SK-N-SH treated with all-trans-retinoic acid at 6 μM for 48 hours (cell line): ENCODE data around the gene PLCE1.
"Not testable (repeated sequence)": the region's sequence is repeated elsewhere in the genome, so short reads cannot be mapped to it uniquely, and the experiment has no call there.

Experiments used
- ATAC-seq: fragments of 200-7000 bp; cut with Tn5 transposase; 3 replicates; pipeline ENCODE4 v1.9.1; 2020; ENCODE audit warnings: mild to moderate bottlenecking, moderate library complexity
- ARNTL ChIP-seq: fragments of 450-650 bp; formaldehyde crosslinking; IDR thresholded peaks from 2 replicates; pipeline ENCODE4 v1.5.0; 2020; ENCODE audit warnings: low read depth, mild to moderate bottlenecking, moderate library complexity, borderline replicate concordance
- BACH2 ChIP-seq: fragments of 250-450 bp; sonication (Bioruptor Pico); IDR thresholded peaks from 2 replicates; pipeline ENCODE4 v1.9.0; 2021; ENCODE audit warnings: mild to moderate bottlenecking, borderline replicate concordance
- CREB5 ChIP-seq: fragments of 250-450 bp; sonication (Bioruptor Pico); IDR thresholded peaks from 2 replicates; pipeline ENCODE4 v1.5.1; 2020; ENCODE audit warnings: low read depth, mild to moderate bottlenecking, moderate library complexity
- CSDC2 ChIP-seq: fragments of 250-450 bp; sonication (Bioruptor Pico); IDR thresholded peaks from 2 replicates; pipeline ENCODE4 v1.5.0; 2020; ENCODE audit warnings: mild to moderate bottlenecking, moderate library complexity
- CSRNP3 ChIP-seq: fragments of 250-450 bp; sonication (Bioruptor Pico); IDR thresholded peaks from 2 replicates; pipeline ENCODE4 v1.5.1; 2021; ENCODE audit warnings: mild to moderate bottlenecking, moderate library complexity
- GLIS3 ChIP-seq: fragments of 250-450 bp; sonication (Bioruptor Pico); IDR thresholded peaks from 2 replicates; pipeline ENCODE4 v1.5.0; 2020; ENCODE audit warnings: mild to moderate bottlenecking, moderate library complexity
- ISL1 ChIP-seq: fragments of 250-450 bp; sonication (Bioruptor Pico); IDR thresholded peaks from 2 replicates; pipeline ENCODE4 v2.1.2; 2022; ENCODE audit warnings: mild to moderate bottlenecking, moderate library complexity
- OSR1 ChIP-seq: fragments of 250-450 bp; sonication (Bioruptor Pico); IDR thresholded peaks from 2 replicates; pipeline ENCODE4 v1.8.0; 2022; ENCODE audit warnings: moderate library complexity, mild to moderate bottlenecking, inconsistent platforms
- PATZ1 ChIP-seq: fragments of 250-450 bp; sonication (Bioruptor Pico); IDR thresholded peaks from 2 replicates; pipeline ENCODE4 v1.8.0; 2020; ENCODE audit warnings: mild to moderate bottlenecking, moderate library complexity, borderline replicate concordance
- POU6F1 ChIP-seq: fragments of 250-450 bp; sonication (Bioruptor Pico); IDR thresholded peaks from 2 replicates; pipeline ENCODE4 v1.8.0; 2021; ENCODE audit warnings: low read depth, mild to moderate bottlenecking, moderate library complexity, borderline replicate concordance
- PPARA ChIP-seq: fragments of 250-450 bp; sonication (Bioruptor Pico); IDR thresholded peaks from 2 replicates; pipeline ENCODE4 v1.5.0; 2020; ENCODE audit warnings: mild to moderate bottlenecking, borderline replicate concordance
- RARB ChIP-seq: fragments of 250-450 bp; sonication (Bioruptor Pico); IDR thresholded peaks from 2 replicates; pipeline ENCODE4 v1.8.0; 2021; ENCODE audit warnings: mild to moderate bottlenecking, moderate library complexity
- TCF4 ChIP-seq: fragments of 250-450 bp; sonication (Bioruptor Pico); IDR thresholded peaks from 2 replicates; pipeline ENCODE4 v1.8.0; 2021; ENCODE audit warnings: mild to moderate bottlenecking, moderate library complexity, borderline replicate concordance
- TOX ChIP-seq: fragments of 250-450 bp; sonication (Bioruptor Pico); IDR thresholded peaks from 2 replicates; pipeline ENCODE4 v1.8.0; 2021; ENCODE audit warnings: mild to moderate bottlenecking, moderate library complexity, borderline replicate concordance
- TSHZ2 ChIP-seq: fragments of 250-450 bp; sonication (Bioruptor Pico); IDR thresholded peaks from 2 replicates; pipeline ENCODE4 v1.5.0; 2020; ENCODE audit warnings: mild to moderate bottlenecking, moderate library complexity
- ZC3H10 ChIP-seq: fragments of 250-450 bp; sonication (Bioruptor Pico); IDR thresholded peaks from 2 replicates; pipeline ENCODE4 v1.5.1; 2021; ENCODE audit warnings: mild to moderate bottlenecking, moderate library complexity
- ZFP3 ChIP-seq: fragments of 250-450 bp; sonication (Bioruptor Pico); IDR thresholded peaks from 2 replicates; pipeline ENCODE4 v1.5.0; 2020; ENCODE audit warnings: mild to moderate bottlenecking, moderate library complexity
- ZFP30 ChIP-seq: fragments of 450-650 bp; formaldehyde crosslinking; IDR thresholded peaks from 2 replicates; pipeline ENCODE4 v1.5.0; 2022; ENCODE audit warnings: mild to moderate bottlenecking, moderate library complexity
- ZNF565 ChIP-seq: fragments of 450-650 bp; formaldehyde crosslinking; conservative IDR thresholded peaks from 2 replicates; pipeline ENCODE4 v1.5.0; 2020; ENCODE audit warnings: low read depth, mild to moderate bottlenecking, moderate library complexity
- ZNF70 ChIP-seq: fragments of 450-650 bp; formaldehyde crosslinking; IDR thresholded peaks from 2 replicates; pipeline ENCODE4 v1.5.0; 2020; ENCODE audit warnings: mild to moderate bottlenecking, moderate library complexity
- ZNF8 ChIP-seq: fragments of 450-650 bp; formaldehyde crosslinking; IDR thresholded peaks from 2 replicates; pipeline ENCODE4 v1.5.0; 2020; ENCODE audit warnings: mild to moderate bottlenecking, moderate library complexity

PLCE1 gene

GRCh38 chr10:93954299-93954698 is 39.4 kb upstream of the PLCE1 start:
- TF ChIP-seq ZNF70, result no peak
- TF ChIP-seq RARB (CRISPR knock-in tag), result no peak
- no peak for TF ChIP-seq GLIS3 (CRISPR knock-in tag)
- no peak for TF ChIP-seq ZNF565 (CRISPR knock-in tag)
- no peak for TF ChIP-seq ISL1 (CRISPR knock-in tag)
- TF ChIP-seq ARNTL (CRISPR knock-in tag), result no peak
- no peak for TF ChIP-seq PPARA (CRISPR knock-in tag)
- no peak for TF ChIP-seq TCF4
- no peak for TF ChIP-seq CREB5 (CRISPR knock-in tag)
- TF ChIP-seq ZFP3, result no peak
- no peak for TF ChIP-seq CSRNP3 (CRISPR knock-in tag)
- no peak for TF ChIP-seq CSDC2 (CRISPR knock-in tag)
- no peak for TF ChIP-seq ZFP30 (CRISPR knock-in tag)
- no peak for TF ChIP-seq TOX (CRISPR knock-in tag)
- TF ChIP-seq OSR1 (CRISPR knock-in tag), result no peak
- no peak for TF ChIP-seq TSHZ2 (CRISPR knock-in tag)
- no peak for ATAC-seq

GRCh38 chr10:93954726-93955363 is 38.9 kb upstream of the PLCE1 start:
- TF ChIP-seq ZNF565 (CRISPR knock-in tag), result no peak
- TF ChIP-seq ZC3H10 (CRISPR knock-in tag), result no peak
- no peak for TF ChIP-seq PATZ1 (CRISPR knock-in tag)
- ATAC-seq, result peak; percentile 71; the same call in 2 of the 3 replicates

- ATAC-seq, result no peak
- TF ChIP-seq POU6F1 (CRISPR knock-in tag) (no peak), TOX (CRISPR knock-in tag) (no peak), ZNF8 (CRISPR knock-in tag) (no peak), GLIS3 (CRISPR knock-in tag) (no peak), CSDC2 (CRISPR knock-in tag) (no peak), ZNF565 (CRISPR knock-in tag) (no peak), ISL1 (CRISPR knock-in tag) (no peak), BACH2 (CRISPR knock-in tag) (no peak), ZFP3 (no peak)
- TF ChIP-seq, all 23 proteins: peak for 0
Measured at GRCh38 chr10:93958834-93959233, 34.9 kb upstream of the PLCE1 start.

GRCh38 chr10:93960988-93961387 is 32.7 kb upstream of the PLCE1 start:
- not testable (repeated sequence) for ATAC-seq
